Dedifferentiated amniotic fluid mesenchymal stem cell (primary cell): ENCODE measurements around the gene KMT2C.

Experiments used
- DNase-seq: peaks from one replicate; pipeline ENCODE4 v3.0.0-alpha.2; 2016; ENCODE audit errors: extremely low spot score

KMT2C gene

GRCh38 chr7:152140067-152140466 lies 295.7 kb downstream of the KMT2C start:
- no peak for DNase-seq

- DNase-seq = no peak
Measured at GRCh38 chr7:152137476-152138025, 298.3 kb downstream of the KMT2C start.

- DNase-seq = peak; percentile 53
Measured at GRCh38 chr7:152136686-152137085, 299.1 kb downstream of the KMT2C start.

- DNase-seq = no peak
Measured at GRCh38 chr7:152133804-152134203, 302.0 kb downstream of the KMT2C start.

- DNase-seq = no peak
Measured at GRCh38 chr7:152132812-152133211, 303.0 kb downstream of the KMT2C start.

- no peak for DNase-seq
Measured at GRCh38 chr7:152131981-152132494, 303.8 kb downstream of the KMT2C start.

- DNase-seq = no peak
Measured at GRCh38 chr7:152130658-152131590, 304.9 kb downstream of the KMT2C start.

GRCh38 chr7:152129682-152130081 lies 306.1 kb downstream of the KMT2C start:
- no peak for DNase-seq

GRCh38 chr7:152128741-152129461 lies 306.9 kb downstream of the KMT2C start:
- DNase-seq = no peak

GRCh38 chr7:152128252-152128651 lies 307.6 kb downstream of the KMT2C start:
- DNase-seq = no peak

GRCh38 chr7:152127229-152127628 lies 308.6 kb downstream of the KMT2C start:
- no peak for DNase-seq

- no peak for DNase-seq
Measured at GRCh38 chr7:152126741-152127140, 309.1 kb downstream of the KMT2C start.

GRCh38 chr7:152122540-152122939 lies 313.3 kb downstream of the KMT2C start:
- DNase-seq = no peak

GRCh38 chr7:152121432-152121831 lies 314.4 kb downstream of the KMT2C start:
- no peak for DNase-seq

- no peak for DNase-seq
Measured at GRCh38 chr7:152120776-152121175, 315.0 kb downstream of the KMT2C start.

GRCh38 chr7:152120210-152120609 lies 315.6 kb downstream of the KMT2C start:
- DNase-seq = no peak

GRCh38 chr7:152117356-152117755 lies 318.4 kb downstream of the KMT2C start:
- DNase-seq = no peak

GRCh38 chr7:152115021-152115718 lies 320.6 kb downstream of the KMT2C start:
- DNase-seq = no peak

- DNase-seq = no peak
Measured at GRCh38 chr7:152112829-152113228, 323.0 kb downstream of the KMT2C start.

GRCh38 chr7:152108359-152108758 lies 327.4 kb downstream of the KMT2C start:
- no peak for DNase-seq

- DNase-seq = no peak
Measured at GRCh38 chr7:152107945-152108344, 327.9 kb downstream of the KMT2C start.

- DNase-seq = no peak
Measured at GRCh38 chr7:152106990-152107389, 328.8 kb downstream of the KMT2C start.
